ENCODE data around the gene CEP89. TPM values are rescaled to one million over a fixed set of nuclear protein-coding genes. Genes with fewer than 3 reads are reported as not detected.

The CEP89 gene
- polyA plus RNA-seq, 1 donor (not counting 4 experiments of a cell fraction or from before 2014, with no cell fraction given), result 11.2 TPM

DNA sequence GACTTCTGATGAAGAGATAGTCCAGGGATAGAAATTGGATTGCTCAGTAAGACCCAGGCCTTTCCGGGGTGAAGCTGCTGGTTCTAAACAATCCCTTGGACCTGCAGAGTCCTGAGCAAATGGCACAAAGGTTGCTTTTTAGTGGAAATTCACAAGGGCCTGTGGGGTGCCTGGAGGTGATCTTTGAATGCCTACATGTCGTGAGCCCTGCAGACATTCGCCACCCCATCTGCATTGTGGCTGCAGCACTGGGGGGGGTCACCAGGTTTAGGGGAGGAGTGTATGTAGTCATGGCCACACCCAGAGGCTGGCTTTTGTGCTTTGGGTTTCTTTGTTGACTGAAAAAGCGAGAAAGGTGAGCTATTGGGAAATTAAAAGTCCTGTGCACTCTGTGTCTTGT, 143.6 kb downstream of the CEP89 start:
- no peaks in the 10 kb centered on the region for H3K9me3 ChIP-seq (ENCODE audit: control insufficient read depth, low read depth, low read length)
- no peaks in the 10 kb centered on the region for H4K20me1 ChIP-seq (ENCODE audit: control insufficient read depth, extremely low read depth, insufficient read depth, low read length)
- no peak overlapping the region for H3K27ac ChIP-seq (ENCODE audit: control insufficient read depth, insufficient read depth, low read length)
- no peak for TF ChIP-seq EZH2 (IDR thresholded peaks at IDR 0.05; ENCODE audit: low read length)
- TF ChIP-seq, protein P1, sequence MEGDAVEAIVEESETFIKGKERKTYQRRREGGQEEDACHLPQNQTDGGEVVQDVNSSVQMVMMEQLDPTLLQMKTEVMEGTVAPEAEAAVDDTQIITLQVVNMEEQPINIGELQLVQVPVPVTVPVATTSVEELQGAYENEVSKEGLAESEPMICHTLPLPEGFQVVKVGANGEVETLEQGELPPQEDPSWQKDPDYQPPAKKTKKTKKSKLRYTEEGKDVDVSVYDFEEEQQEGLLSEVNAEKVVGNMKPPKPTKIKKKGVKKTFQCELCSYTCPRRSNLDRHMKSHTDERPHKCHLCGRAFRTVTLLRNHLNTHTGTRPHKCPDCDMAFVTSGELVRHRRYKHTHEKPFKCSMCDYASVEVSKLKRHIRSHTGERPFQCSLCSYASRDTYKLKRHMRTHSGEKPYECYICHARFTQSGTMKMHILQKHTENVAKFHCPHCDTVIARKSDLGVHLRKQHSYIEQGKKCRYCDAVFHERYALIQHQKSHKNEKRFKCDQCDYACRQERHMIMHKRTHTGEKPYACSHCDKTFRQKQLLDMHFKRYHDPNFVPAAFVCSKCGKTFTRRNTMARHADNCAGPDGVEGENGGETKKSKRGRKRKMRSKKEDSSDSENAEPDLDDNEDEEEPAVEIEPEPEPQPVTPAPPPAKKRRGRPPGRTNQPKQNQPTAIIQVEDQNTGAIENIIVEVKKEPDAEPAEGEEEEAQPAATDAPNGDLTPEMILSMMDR (optimal IDR thresholded peaks at IDR 0.05 in 1 of 3, IDR thresholded peaks at IDR 0.05 in 1 of 3, conservative IDR thresholded peaks at IDR 0.05 in 1 of 3; ENCODE audit: extremely low read depth in 1 of 3, insufficient read depth in 2 of 3, low read length in 3 of 3), result no peak
- DNase-seq (ENCODE audit: low read depth, low spot score), result no peak
- no peak overlapping the region for H3K4me2 ChIP-seq (ENCODE audit: control insufficient read depth, extremely low read depth, insufficient read depth, low read depth, low read length)
- no peak overlapping the region for H3K9ac ChIP-seq (ENCODE audit: control insufficient read depth, extremely low read depth, insufficient read depth, low read length)
- no peak for FAIRE-seq
- H3K79me2 ChIP-seq (ENCODE audit: control insufficient read depth, insufficient read depth, low read length), result no peaks in the 10 kb centered on the region
- H3K9me1 ChIP-seq (ENCODE audit: control insufficient read depth, extremely low read depth, insufficient read depth, low read length), result no peaks in the 10 kb centered on the region
- H3K4me1 ChIP-seq (ENCODE audit: control insufficient read depth, extremely low read depth, insufficient read depth, low read length), result no peaks in the 10 kb centered on the region
- peaks cover 8% of the 10 kb centered on the region for H3K27me3 ChIP-seq (ENCODE audit: control insufficient read depth, extremely low read depth, insufficient read depth, low read length)
- no peak overlapping the region for H3K4me3 ChIP-seq (ENCODE audit: control insufficient read depth in 2 of 3, extremely low read depth in 1 of 3, insufficient read depth in 2 of 3, low read depth in 1 of 3, low read length in 3 of 3)
- dilution Hi-C loops (cut with MboI; ENCODE audit: extremely low pct_ligation_motif_present, low sequenced_read_pairs), result no loop called here
- no peak overlapping the region for H2AFZ ChIP-seq (ENCODE audit: control insufficient read depth, low read length)
- no peaks in the 10 kb centered on the region for H3K36me3 ChIP-seq (ENCODE audit: control insufficient read depth in 2 of 2, extremely low read depth in 1 of 2, insufficient read depth in 2 of 2, low read length in 2 of 2)

Small RNAs within 50 kb of the gene (small RNA-seq; reads per million reads assigned to genes)
- gene RN7SKP22 (ENCODE audit: insufficient read length in 3 of 3, low read depth in 3 of 3, low replicate concordance in 1 of 3), result 0 reads per million in 3 experiments

Other genes with a start within 250 kb of the CEP89 start
- gene SLC7A9, start 102.2 kb downstream of the CEP89 start, polyA plus RNA-seq, result 0.06 to 0.31 TPM (median 0.20 TPM) in 3 replicates
- 2.9 to 5.0 TPM (median 3.3 TPM) in 3 replicates for gene FAAP24, start 284 bp upstream of the CEP89 start, polyA plus RNA-seq
- 5.0 to 6.8 TPM (median 6.6 TPM) in 3 replicates for gene RHPN2, start 92.9 kb upstream of the CEP89 start, polyA plus RNA-seq
- 4.9 to 6.2 TPM (median 5.8 TPM) in 3 replicates for gene GPATCH1, start 109.2 kb upstream of the CEP89 start, polyA plus RNA-seq
- not detected in 3 replicates for gene WDR88, start 160.2 kb upstream of the CEP89 start, polyA plus RNA-seq
- 2.5 to 12.7 TPM (median 5.0 TPM) in 3 replicates for gene LRP3, start 222.4 kb upstream of the CEP89 start, polyA plus RNA-seq